Ovary (tissue), 3 donors: ENCODE data around the gene FTO.

ENCODE experiments used
- CTCF ChIP-seq, 3 donors: fragments of 450-650 bp in 2 of 3; fragments of 200-600 bp in 1 of 3; IDR thresholded peaks; one replicate each; pipeline versions ENCODE4 v1.5.1 to v1.8.0; 2016 to 2022; ENCODE audit warnings: antibody characterized with exemption in 3 of 3, mild to moderate bottlenecking in 1 of 3
- EP300 ChIP-seq: sonication (generic); formaldehyde crosslinking; IDR thresholded peaks from one replicate; pipeline ENCODE4 v1.6.1; 2017; ENCODE audit warnings: antibody characterized with exemption
- donor health status: DM: no; HTN: no; CAD: no.

GRCh38 chr16:54068212-54068611, 364.3 kb downstream of the FTO start:
- TF ChIP-seq EP300 (no peak), CTCF (IDR thresholded peaks at IDR 0.05) (no peak)
